Measurements from ENCODE around the gene C15orf39. TPM values are rescaled to one million over a fixed set of nuclear protein-coding genes. Genes with fewer than 3 reads are reported as not detected.

The C15orf39 gene
- 59.6 and 73.2 TPM in 2 replicates for total RNA-seq

- ChIA-PET POLR2A (interaction anchor here (0.6 to 2.0 kb wide), 29 partner anchors 11 to 250 kb away, joined by 3 to 24 read pairs (median 4); partner anchors contain the start of genes PPCDC and SIN3A), CTCF (interaction anchor here (0.6 to 2.2 kb wide), 10 partner anchors 21 to 175 kb away, joined by 3 to 8 read pairs (median 4); no protein-coding TSS in a partner anchor)
- ATAC-seq (ENCODE audit: low read depth) (peak; percentile 58), DNase-seq (peak; percentile 83)
- Mint-ChIP-seq H3K36me3 (ENCODE audit: low read depth) (peaks cover 11% of the 10 kb centered on the region), H3K4me1 (peaks cover 37% of the 10 kb centered on the region), H3K4me3 (peak within 1 kb of the TSS; percentile 90), H3K9me3 (no peaks in the 10 kb centered on the region), H3K27me3 (peaks cover 4% of the 10 kb centered on the region), H3K27ac (peak within 1 kb of the TSS; percentile 82)
- TF ChIP-seq CTCF (IDR thresholded peaks at IDR 0.05) = no peak
- intact Hi-C loops (cut with micrococcal nuclease) = loop anchor here (1.0 to 10.0 kb wide), 10 partner anchors 23 to 569 kb away; partner anchors contain the start of genes PPCDC and SIN3A
These were observed at the start of gene C15orf39 for GRCh38 chr15:75201616-75202250. Gene C15orf39 (plus strand): TSS chr15:75201882. CDS start chr15:75206049, 4,167 bp downstream.

- no peaks in the 10 kb centered on the region for H3K9me3 Mint-ChIP-seq
- intact Hi-C loops (cut with micrococcal nuclease) = loop anchor here (2.0 kb wide), 1 partner anchor 16 kb away; no protein-coding TSS in a partner anchor
- no peak overlapping the region for H3K27ac Mint-ChIP-seq
- no peak for TF ChIP-seq CTCF (IDR thresholded peaks at IDR 0.05)
- DNase-seq (no peak), ATAC-seq (ENCODE audit: low read depth) (no peak)
- no peak overlapping the region for H3K4me3 Mint-ChIP-seq
- ChIA-PET POLR2A (interaction anchor here (0.5 kb wide), 1 partner anchor 21 kb away, joined by 4 read pairs; no protein-coding TSS in a partner anchor), CTCF (no interaction called here)
- H3K4me1 Mint-ChIP-seq = peaks cover 11% of the 10 kb centered on the region
- no peaks in the 10 kb centered on the region for H3K36me3 Mint-ChIP-seq (ENCODE audit: low read depth)
- peaks cover 8% of the 10 kb centered on the region for H3K27me3 Mint-ChIP-seq
These were observed 49.2 kb upstream of the C15orf39 start for GRCh38 chr15:75152382-75153079.

- no peak for DNase-seq
- POLR2A ChIA-PET = interaction anchor here (0.5 kb wide), 1 partner anchor 22 kb away, joined by 4 read pairs; no protein-coding TSS in a partner anchor
- Mint-ChIP-seq H3K9me3 (no peaks in the 10 kb centered on the region), H3K36me3 (ENCODE audit: low read depth) (no peaks in the 10 kb centered on the region), H3K4me1 (peaks cover 11% of the 10 kb centered on the region), H3K27me3 (peaks cover 8% of the 10 kb centered on the region), H3K4me3 (no peak overlapping the region), H3K27ac (no peak overlapping the region)
- ATAC-seq (ENCODE audit: low read depth) = peak; percentile 25
- TF ChIP-seq CTCF (IDR thresholded peaks at IDR 0.05) = no peak
- intact Hi-C loops (cut with micrococcal nuclease) = loop anchor here (2.0 kb wide), 1 partner anchor 16 kb away; no protein-coding TSS in a partner anchor
- CTCF ChIA-PET = no interaction called here
These were observed 48.6 kb upstream of the C15orf39 start for GRCh38 chr15:75153087-75153486.

- DNase-seq (no peak), ATAC-seq (ENCODE audit: low read depth) (no peak)
- H3K4me3 Mint-ChIP-seq = no peak overlapping the region
- POLR2A ChIA-PET = no interaction called here
- H3K9me3 Mint-ChIP-seq = no peaks in the 10 kb centered on the region
- H3K27me3 Mint-ChIP-seq = peaks cover 8% of the 10 kb centered on the region
- TF ChIP-seq CTCF (IDR thresholded peaks at IDR 0.05) = no peak
- CTCF ChIA-PET = no interaction called here
- H3K4me1 Mint-ChIP-seq = peaks cover 11% of the 10 kb centered on the region
- intact Hi-C loops (cut with micrococcal nuclease) = loop anchor here (2.0 kb wide), 1 partner anchor 17 kb away; no protein-coding TSS in a partner anchor
- H3K27ac Mint-ChIP-seq = no peak overlapping the region
- no peaks in the 10 kb centered on the region for H3K36me3 Mint-ChIP-seq (ENCODE audit: low read depth)
These were observed 48.0 kb upstream of the C15orf39 start for GRCh38 chr15:75153565-75154276.

All from activated B cell treated with CpG ODN at 0.5 μM for 24 hours (primary cell).